Measurements from ENCODE around the gene IL6R.

IL6R gene

GRCh38 chr1:154517661-154518060, 112.5 kb downstream of the IL6R start:
- no peak for DNase-seq (ENCODE audit: low read depth, low spot score)

All from smooth muscle cell of the brain vasculature (primary cell).